HL-60/S4 (cell line): ENCODE results near the gene EEF2K.
"Not testable (repeated sequence)": the region's sequence is repeated elsewhere in the genome, so short reads cannot be mapped to it uniquely, and the experiment has no call there.

ENCODE experiments used
- in situ Hi-C: fragments of 300-500 bp; cut with MboI; formaldehyde crosslinking; loops from 2 replicates; pipeline ENCODE4 v1.14.3; 2022; ENCODE audit warnings: low sequenced_read_pairs

Gene EEF2K

DNA sequence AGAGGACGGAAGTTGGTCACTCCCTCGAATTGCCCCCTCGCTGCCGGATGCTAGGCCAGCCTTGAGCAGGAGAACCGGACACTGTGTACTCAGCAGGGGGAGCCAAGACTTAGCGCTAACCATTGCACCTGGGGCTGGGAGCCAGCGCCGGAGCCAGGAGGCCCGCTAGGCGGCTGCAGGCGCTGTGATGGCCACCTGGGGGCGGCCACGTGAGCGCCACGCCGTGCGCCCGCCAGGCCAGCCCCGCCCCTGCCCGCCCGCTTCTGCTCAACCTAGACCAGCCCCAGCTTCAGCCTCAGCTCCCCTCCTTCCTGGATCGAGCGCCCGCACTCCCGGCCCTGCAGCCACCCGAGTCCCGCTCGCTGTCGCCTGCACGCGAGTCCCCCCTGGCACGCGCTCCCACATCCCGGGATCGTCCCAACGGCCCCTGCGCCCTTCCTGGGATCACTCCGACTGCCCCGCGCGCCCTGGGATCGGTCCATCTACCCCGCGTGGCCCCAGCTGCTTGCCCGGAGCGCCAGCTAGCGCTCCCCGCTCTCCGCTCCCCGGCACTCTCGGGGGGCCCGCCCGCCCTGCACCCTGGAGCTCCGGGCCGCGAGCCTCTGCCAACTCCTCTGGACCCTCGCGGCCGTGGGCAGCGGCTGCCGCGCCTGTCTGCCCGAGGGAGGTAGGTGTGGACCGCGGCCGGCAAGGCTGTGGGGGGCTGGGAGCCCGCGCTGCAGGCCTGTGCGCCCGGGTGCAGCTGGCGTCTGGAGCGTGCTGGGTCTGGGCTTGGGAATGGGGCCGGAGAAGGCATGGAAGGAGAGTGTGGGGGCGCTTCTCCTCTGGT lies at the start of gene EEF2K:
EEF2K (plus strand) TSS at position 266 of the 829 bp plus-strand sequence. CDS start 19,452 bp downstream, outside the sequence.
- in situ Hi-C loops: no loop called here

GRCh38 chr16:22161401-22161800 lies 44.7 kb upstream of the EEF2K start:
- in situ Hi-C loops: no loop called here

- in situ Hi-C loops: no loop called here
Observed at GRCh38 chr16:22161999-22162655, 44.0 kb upstream of the EEF2K start, which contains the start of gene SDR42E2. SDR42E2 (plus strand) TSS chr16:22162506; CDS start chr16:22165583, 3,077 bp downstream.

GRCh38 chr16:22162656-22163009 lies 43.4 kb upstream of the EEF2K start:
- in situ Hi-C loops: no loop called here

GRCh38 chr16:22163806-22164205 lies 42.3 kb upstream of the EEF2K start:
- in situ Hi-C loops: no loop called here

- in situ Hi-C loops: no loop called here
Observed at GRCh38 chr16:22164482-22164881, 41.6 kb upstream of the EEF2K start.

GRCh38 chr16:22165508-22166285 lies 40.4 kb upstream of the EEF2K start:
- in situ Hi-C loops: no loop called here

- in situ Hi-C loops: no loop called here
Observed at GRCh38 chr16:22171953-22172352, 34.1 kb upstream of the EEF2K start.

GRCh38 chr16:22172642-22173041 lies 33.4 kb upstream of the EEF2K start:
- in situ Hi-C loops: not testable (repeated sequence)

DNA sequence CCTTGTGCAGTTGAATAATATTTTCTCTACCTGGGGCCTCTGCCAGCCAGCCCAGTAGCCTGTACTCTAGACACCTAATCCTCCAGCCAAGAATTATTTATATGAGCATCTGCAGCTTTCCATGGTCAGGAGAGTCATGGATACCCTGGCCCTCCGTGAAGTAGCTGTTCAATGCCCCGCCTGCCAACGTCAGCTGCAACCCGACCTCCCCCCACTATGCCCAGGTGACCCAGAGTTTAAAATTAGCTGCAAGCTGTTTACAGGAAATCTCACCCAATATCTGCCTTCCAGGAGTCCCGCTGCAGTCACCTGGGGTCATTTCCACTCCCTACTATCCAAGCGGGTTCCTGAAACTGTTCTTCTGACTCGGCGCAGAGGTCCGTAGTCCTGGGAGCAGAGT lies 31.4 kb upstream of the EEF2K start:
- in situ Hi-C loops: loop anchor here (25.0 kb wide), 1 partner anchor 1012 kb away; the partner anchor contains the start of genes DNAH3 and LDAF1

DNA sequence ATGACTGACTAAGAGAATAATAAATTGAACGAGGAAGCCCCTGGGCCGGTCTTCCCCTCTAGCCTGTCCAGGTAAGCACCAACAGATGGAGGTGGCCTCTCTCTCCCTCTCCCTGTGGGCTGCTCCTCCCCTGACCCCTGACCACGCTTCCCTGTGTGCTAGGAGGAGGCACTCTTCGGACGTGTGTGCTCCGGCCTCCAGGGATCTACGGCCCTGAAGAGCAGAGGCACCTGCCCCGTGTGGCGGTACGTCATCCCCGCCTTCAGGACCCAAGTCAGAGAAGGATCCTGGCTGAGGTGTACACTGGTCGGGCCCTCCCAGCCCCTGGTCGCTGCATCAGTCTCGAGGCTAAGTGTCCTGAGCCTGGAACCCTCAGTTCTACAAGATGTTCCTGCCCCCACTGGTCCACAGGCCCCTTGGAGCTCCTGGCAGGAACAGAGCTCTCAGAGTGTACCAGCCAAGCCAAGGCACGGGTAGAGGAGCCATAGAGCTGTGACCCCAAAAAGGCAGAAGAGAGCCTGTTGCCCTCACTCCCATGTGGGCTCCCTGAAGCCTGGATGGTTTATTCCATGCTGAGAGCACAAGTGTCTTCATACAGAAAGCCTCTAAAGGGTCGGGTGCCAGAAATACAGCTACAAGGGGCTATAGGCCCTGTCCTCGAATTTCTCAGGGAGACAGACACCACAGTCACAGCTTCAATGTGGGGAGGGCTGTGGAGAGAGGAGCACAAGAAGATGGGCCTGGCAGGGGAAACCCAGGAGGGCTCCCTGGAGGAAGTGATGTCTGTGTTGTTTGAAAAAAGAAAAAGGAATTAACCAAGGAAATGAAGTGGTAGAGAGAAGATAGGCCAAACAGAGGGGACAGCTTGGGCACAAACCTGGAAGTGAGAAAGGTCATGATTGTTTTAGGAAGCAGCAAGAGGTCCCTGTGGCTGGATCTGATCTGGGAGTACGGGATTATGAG lies 27.8 kb upstream of the EEF2K start:
- in situ Hi-C loops: loop anchor here (25.0 kb wide), 1 partner anchor 1016 kb away; the partner anchor contains the start of genes DNAH3 and LDAF1

DNA sequence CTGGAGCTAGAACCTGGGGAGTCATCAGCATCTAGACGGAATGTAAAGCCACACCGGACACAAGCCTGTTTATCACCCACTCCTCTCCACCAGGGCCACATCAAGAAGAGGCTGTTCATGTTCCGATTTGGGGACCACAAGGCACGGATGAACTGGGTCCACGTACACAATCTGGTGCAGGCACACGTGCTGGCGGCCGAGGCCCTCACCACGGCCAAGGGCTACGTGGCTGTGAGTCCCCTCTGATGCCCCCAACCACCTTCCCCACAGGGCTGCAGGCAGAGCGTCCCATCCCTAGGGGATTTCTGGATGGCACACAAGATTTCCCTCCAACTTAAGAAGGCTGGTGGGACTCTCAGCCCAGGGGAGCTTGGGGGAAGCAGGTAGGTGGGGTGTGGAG lies 24.7 kb upstream of the EEF2K start:
- in situ Hi-C loops: loop anchor here (25.0 kb wide), 1 partner anchor 1019 kb away; the partner anchor contains the start of genes DNAH3 and LDAF1

- in situ Hi-C loops: loop anchor here (25.0 kb wide), 1 partner anchor 1020 kb away; the partner anchor contains the start of genes DNAH3 and LDAF1
Observed at GRCh38 chr16:22181843-22182242, 24.2 kb upstream of the EEF2K start.

GRCh38 chr16:22183335-22183734 lies 22.7 kb upstream of the EEF2K start:
- in situ Hi-C loops: loop anchor here (25.0 kb wide), 1 partner anchor 1021 kb away; the partner anchor contains the start of genes DNAH3 and LDAF1

DNA sequence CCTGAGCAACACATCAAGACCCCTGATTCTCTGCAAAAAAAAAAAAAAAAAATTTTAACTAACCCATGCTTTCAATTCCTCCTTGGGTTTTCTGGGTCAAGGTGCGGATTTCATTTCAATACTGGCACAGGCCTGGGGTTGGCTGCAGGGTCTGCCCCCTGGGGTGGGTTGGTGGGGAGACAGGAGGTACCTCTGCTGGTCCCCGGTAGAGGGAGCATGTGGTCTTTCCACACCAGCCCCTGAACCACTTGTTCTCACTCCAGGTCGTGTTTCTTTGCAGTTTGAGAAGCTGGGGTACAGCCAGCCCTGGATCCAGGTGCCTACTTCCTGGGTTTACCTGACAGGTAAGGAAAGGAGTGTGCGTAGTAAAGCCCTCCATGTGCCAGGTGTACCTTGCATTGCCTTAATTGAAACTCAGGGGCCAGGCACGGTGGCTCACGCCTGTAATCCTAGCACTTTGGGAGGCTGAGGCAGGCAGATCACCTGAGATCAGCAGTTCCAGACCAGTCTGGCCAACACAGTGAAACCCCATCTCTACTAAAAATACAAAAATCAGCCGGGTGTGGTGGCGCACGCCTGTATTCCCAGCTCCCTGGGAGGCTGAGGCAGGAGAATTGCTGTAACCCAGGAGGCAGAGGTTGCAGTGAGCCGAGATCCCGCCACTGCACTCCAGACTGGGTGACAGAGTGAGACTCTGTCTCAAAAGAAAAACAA lies 22.0 kb upstream of the EEF2K start:
- in situ Hi-C loops: loop anchor here (25.0 kb wide), 1 partner anchor 1022 kb away; the partner anchor contains the start of genes DNAH3 and LDAF1

- in situ Hi-C loops: loop anchor here (25.0 kb wide), 1 partner anchor 1022 kb away; the partner anchor contains the start of genes DNAH3 and LDAF1
Observed at GRCh38 chr16:22184615-22184968, 21.5 kb upstream of the EEF2K start.

- in situ Hi-C loops: loop anchor here (5.0 to 25.0 kb wide), 2 partner anchors 184 to 1024 kb away; partner anchors contain the start of genes DNAH3, LDAF1 and PDZD9
Observed at GRCh38 chr16:22186517-22186916, 19.6 kb upstream of the EEF2K start.

- in situ Hi-C loops: loop anchor here (5.0 to 25.0 kb wide), 2 partner anchors 186 to 1026 kb away; partner anchors contain the start of genes DNAH3, LDAF1 and PDZD9
Observed at GRCh38 chr16:22188267-22188594, 17.8 kb upstream of the EEF2K start.
